HG03565 (cell line): ENCODE measurements around the gene ERP44.
"Not testable (repeated sequence)": the region's sequence is repeated elsewhere in the genome, so short reads cannot be mapped to it uniquely, and the experiment has no call there.

Source experiments
- ATAC-seq: cut with Tn5 transposase; IDR thresholded peaks from one replicate; pipeline ENCODE4 v1.9.1; 2021; ENCODE audit warnings: mild to moderate bottlenecking, moderate library complexity; ENCODE audit not compliant: unreplicated experiment

The ERP44 gene

GRCh38 chr9:100101608-100102007, 2.8 kb upstream of the ERP44 start:
- no peak for ATAC-seq

GRCh38 chr9:100100146-100100667, 1.4 kb upstream of the ERP44 start:
- no peak for ATAC-seq

- peak; percentile 1 for ATAC-seq
Measured at GRCh38 chr9:100099722-100100042, 882 bp upstream of the ERP44 start.

- ATAC-seq: no peak
Measured at GRCh38 chr9:100098046-100098886, 534 bp downstream of the ERP44 start.

- ATAC-seq: no peak
Measured at GRCh38 chr9:100096378-100096916, 2.4 kb downstream of the ERP44 start.

GRCh38 chr9:100094411-100094810, 4.4 kb downstream of the ERP44 start:
- not testable (repeated sequence) for ATAC-seq

- ATAC-seq: no peak
Measured at GRCh38 chr9:100092066-100092465, 6.7 kb downstream of the ERP44 start.

GRCh38 chr9:100091650-100092049, 7.2 kb downstream of the ERP44 start:
- no peak for ATAC-seq

GRCh38 chr9:100090880-100091279, 7.9 kb downstream of the ERP44 start:
- no peak for ATAC-seq

GRCh38 chr9:100088202-100088601, 10.6 kb downstream of the ERP44 start:
- no peak for ATAC-seq

GRCh38 chr9:100087218-100087617, 11.6 kb downstream of the ERP44 start:
- no peak for ATAC-seq

- no peak for ATAC-seq
Measured at GRCh38 chr9:100086097-100086635, 12.6 kb downstream of the ERP44 start.

GRCh38 chr9:100084734-100085133, 14.1 kb downstream of the ERP44 start:
- ATAC-seq: peak; percentile 77

- ATAC-seq: peak; percentile 34
Measured at GRCh38 chr9:100084128-100084453, 14.7 kb downstream of the ERP44 start.

GRCh38 chr9:100083448-100084127, 15.2 kb downstream of the ERP44 start:
- peak; percentile 30 for ATAC-seq

- ATAC-seq: no peak
Measured at GRCh38 chr9:100082782-100083181, 16.0 kb downstream of the ERP44 start.

- not testable (repeated sequence) for ATAC-seq
Measured at GRCh38 chr9:100076256-100076655, 22.5 kb downstream of the ERP44 start.

- no peak for ATAC-seq
Measured at GRCh38 chr9:100074989-100075388, 23.8 kb downstream of the ERP44 start.

GRCh38 chr9:100074093-100074492, 24.7 kb downstream of the ERP44 start:
- ATAC-seq: no peak

GRCh38 chr9:100072805-100073204, 26.0 kb downstream of the ERP44 start:
- no peak for ATAC-seq

- ATAC-seq: no peak
Measured at GRCh38 chr9:100071271-100071670, 27.5 kb downstream of the ERP44 start.
